Omental fat pad (tissue), 4 donors: Measurements from ENCODE around the gene EXOC5. TPM values are rescaled to one million over a fixed set of nuclear protein-coding genes. Genes with fewer than 3 reads are reported as not detected.
"Not testable (repeated sequence)": the region's sequence is repeated elsewhere in the genome, so short reads cannot be mapped to it uniquely, and the experiment has no call there.

Source experiments
- ATAC-seq: fragments of 150-250 bp; one replicate; pipeline ENCODE4 v1.9.1; 2016; ENCODE audit warnings: mild to moderate bottlenecking, moderate library complexity; ENCODE audit not compliant: low FRiP score
- DNase-seq: peaks from one replicate; pipeline ENCODE4 v3.0.0-alpha.2; 2019; ENCODE audit warnings: low spot score
- total RNA-seq, 4 donors: library from RNA; depleted of rRNA; stranded (reverse); fragments of >200 nt; gene quantifications; one replicate each; pipeline ENCODE4 v1.1.0, GENCODE V29; 2016
- TF ChIP-seq, protein P1 (sequence below), 3 donors: fragments of 450-650 bp; IDR thresholded peaks; one replicate each; pipeline ENCODE4 v1.5.1; 2016 to 2017; ENCODE audit warnings: antibody characterized with exemption in 3 of 3, mild to moderate bottlenecking in 3 of 3, moderate library complexity in 2 of 3

Gene EXOC5
- total RNA-seq, 4 donors from 2014 or later = 32.0 to 52.5 (median 44.6) TPM

DNA sequence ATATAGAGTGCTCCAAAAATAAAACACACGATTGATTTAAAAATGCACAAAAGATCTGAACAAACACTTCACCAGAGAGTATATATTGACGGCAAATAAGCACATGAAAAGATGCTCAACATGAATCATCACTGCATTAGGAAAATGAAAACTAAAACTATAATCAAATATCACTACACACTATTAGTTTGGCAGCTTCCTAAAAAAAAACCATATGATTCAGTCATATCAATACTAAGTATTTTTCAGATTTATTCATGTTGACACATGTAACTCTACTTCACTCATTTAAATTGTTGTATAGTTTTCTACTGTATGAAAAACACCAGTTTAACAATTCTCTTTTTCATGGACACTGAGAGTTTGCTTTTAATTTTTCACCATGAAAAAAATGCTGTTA, 41.6 kb downstream of the EXOC5 start:
- no peak for ATAC-seq
- TF ChIP-seq, protein P1, sequence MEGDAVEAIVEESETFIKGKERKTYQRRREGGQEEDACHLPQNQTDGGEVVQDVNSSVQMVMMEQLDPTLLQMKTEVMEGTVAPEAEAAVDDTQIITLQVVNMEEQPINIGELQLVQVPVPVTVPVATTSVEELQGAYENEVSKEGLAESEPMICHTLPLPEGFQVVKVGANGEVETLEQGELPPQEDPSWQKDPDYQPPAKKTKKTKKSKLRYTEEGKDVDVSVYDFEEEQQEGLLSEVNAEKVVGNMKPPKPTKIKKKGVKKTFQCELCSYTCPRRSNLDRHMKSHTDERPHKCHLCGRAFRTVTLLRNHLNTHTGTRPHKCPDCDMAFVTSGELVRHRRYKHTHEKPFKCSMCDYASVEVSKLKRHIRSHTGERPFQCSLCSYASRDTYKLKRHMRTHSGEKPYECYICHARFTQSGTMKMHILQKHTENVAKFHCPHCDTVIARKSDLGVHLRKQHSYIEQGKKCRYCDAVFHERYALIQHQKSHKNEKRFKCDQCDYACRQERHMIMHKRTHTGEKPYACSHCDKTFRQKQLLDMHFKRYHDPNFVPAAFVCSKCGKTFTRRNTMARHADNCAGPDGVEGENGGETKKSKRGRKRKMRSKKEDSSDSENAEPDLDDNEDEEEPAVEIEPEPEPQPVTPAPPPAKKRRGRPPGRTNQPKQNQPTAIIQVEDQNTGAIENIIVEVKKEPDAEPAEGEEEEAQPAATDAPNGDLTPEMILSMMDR (IDR thresholded peaks at IDR 0.05) = no peak

DNA sequence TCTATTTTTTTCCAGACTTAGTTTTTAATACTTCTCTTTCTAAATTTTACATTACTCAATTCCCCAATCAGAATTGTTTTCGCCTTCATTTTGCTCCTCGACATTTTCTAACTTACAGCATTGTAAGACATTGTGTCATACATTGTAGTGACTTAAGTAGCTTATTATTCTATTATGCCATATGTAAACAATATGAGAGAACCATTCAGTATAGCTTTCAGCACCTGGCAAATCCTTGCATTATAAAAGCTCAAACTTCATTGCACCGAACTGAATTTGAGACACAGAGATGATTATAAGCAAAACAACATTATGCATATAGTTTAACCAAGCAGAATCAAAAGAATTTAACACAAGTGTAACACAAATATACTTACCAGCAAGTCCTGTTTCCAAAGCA, 46.8 kb downstream of the EXOC5 start:
- DNase-seq (no peak), ATAC-seq (no peak)

More for the DNA sequence above, 41.6 kb downstream of the EXOC5 start:
- no peak for DNase-seq

DNA sequence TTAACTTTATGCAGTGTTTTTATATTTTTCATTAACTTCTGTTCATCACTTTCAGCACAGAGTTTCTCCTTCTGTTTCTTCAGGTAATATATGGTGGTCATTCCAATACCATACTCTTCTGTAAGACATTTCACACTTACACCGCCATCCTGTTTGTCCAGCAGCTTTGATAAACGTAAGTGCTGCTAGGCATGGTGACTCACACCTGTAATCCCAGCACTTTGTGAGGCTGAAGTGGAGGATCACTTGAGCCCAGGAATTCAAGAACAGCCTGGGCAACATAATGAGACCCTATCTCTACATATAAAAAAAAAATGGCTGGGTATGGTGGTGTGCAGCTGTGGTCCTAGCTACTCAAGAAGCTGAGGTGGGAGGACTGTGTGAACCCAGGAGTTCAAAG, 55.8 kb downstream of the EXOC5 start:
- ATAC-seq (no peak), DNase-seq (no peak)
- TF ChIP-seq, protein P1 (IDR thresholded peaks at IDR 0.05) = no peak

More for the DNA sequence above, 46.8 kb downstream of the EXOC5 start:
- TF ChIP-seq, protein P1 (IDR thresholded peaks at IDR 0.05) = no peak

- no peak for DNase-seq
- TF ChIP-seq, protein P1 (IDR thresholded peaks at IDR 0.05) = no peak
- ATAC-seq = no peak
Measured at GRCh38 chr14:57209561-57209960, 59.1 kb downstream of the EXOC5 start.

DNA sequence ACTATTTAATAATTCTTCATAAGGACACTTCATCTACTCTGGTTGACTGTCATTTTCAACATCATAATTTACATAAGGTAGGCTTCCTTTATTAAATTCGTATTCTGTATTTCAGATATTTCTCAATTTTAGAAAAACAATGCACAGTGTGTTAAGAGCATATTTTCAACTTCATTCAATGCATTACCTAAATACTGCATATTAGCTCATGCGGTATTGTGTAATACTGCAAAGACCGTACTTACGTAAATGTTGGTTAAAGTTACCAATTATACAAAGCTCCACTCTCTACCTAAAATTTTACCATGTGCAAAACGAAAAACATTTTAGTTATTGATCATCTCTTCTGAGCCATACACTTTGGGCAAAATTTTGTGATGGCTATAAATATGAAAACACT, 62.8 kb downstream of the EXOC5 start:
- ATAC-seq = no peak

DNA sequence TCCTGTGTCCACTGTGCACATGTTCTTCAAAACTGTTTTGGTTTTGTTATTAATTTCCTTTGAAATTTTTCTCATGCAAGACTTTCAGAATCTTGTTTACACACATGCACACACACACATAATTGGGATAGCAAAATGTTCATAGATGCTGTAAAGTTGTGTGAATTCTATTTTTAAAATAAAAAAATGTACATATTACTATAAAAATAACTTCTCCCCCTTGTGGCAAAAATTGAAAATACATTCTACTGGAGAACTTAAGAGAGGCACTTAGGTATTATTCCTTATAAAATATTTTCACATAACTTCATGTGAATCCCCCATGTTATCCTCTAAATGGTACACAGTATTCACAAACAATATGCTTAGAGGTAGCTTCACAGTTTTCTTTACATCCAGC, 66.0 kb downstream of the EXOC5 start:
- not testable (repeated sequence) for DNase-seq, ATAC-seq

More for the DNA sequence above, 62.8 kb downstream of the EXOC5 start:
- TF ChIP-seq, protein P1 (IDR thresholded peaks at IDR 0.05) = no peak
- DNase-seq = no peak

DNA sequence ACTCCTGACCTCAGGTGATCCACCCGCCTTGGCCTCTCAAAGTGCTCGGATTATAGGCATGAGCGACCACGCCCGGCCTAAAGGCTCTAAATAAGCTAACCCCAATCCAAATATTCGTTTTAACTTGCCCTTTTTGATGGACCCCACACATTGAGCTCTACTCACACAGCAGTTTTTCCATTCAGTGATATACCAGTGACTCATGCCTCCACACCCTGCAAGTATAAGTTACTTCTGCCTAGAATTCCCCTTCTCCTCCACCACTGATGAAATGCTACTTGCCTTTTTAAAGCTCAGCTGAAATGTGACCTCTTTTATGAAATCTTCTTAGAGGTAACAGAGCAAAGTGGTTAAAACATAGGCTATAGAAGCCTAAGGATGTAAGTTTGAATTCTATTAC, 68.8 kb downstream of the EXOC5 start:
- DNase-seq = no peak
- ATAC-seq = no peak

More for the DNA sequence above, 68.8 kb downstream of the EXOC5 start:
- TF ChIP-seq, protein P1 (IDR thresholded peaks at IDR 0.05) = no peak
